Measurements from ENCODE around the gene RESF1. TPM values are rescaled to one million over a fixed set of nuclear protein-coding genes. Genes with fewer than 3 reads are reported as not detected.

The RESF1 gene, protein sequence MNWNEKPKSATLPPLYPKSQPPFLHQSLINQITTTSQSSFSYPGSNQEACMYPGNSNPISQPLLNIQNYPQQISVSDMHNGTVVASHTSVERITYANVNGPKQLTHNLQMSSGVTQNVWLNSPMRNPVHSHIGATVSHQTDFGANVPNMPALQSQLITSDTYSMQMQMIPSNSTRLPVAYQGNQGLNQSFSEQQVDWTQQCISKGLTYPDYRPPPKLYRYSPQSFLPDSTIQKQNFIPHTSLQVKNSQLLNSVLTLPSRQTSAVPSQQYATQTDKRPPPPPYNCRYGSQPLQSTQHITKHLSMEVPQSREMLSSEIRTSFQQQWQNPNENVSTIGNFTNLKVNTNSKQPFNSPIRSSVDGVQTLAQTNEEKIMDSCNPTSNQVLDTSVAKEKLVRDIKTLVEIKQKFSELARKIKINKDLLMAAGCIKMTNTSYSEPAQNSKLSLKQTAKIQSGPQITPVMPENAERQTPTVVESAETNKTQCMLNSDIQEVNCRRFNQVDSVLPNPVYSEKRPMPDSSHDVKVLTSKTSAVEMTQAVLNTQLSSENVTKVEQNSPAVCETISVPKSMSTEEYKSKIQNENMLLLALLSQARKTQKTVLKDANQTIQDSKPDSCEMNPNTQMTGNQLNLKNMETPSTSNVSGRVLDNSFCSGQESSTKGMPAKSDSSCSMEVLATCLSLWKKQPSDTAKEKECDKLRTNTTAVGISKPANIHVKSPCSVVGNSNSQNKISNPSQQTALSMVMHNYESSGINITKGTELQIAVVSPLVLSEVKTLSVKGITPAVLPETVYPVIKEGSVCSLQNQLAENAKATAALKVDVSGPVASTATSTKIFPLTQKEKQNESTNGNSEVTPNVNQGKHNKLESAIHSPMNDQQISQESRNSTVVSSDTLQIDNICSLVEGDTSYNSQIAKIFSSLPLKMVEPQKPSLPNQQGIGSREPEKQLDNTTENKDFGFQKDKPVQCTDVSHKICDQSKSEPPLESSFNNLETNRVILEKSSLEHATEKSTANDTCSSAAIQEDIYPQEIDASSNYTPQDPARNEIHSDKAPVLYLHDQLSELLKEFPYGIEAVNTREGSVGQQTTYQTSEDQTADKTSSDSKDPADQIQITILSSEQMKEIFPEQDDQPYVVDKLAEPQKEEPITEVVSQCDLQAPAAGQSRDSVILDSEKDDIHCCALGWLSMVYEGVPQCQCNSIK (N-terminal part only)
- polyA plus RNA-seq (2012; ENCODE audit: missing spikeins), result 36.4 TPM

DNA sequence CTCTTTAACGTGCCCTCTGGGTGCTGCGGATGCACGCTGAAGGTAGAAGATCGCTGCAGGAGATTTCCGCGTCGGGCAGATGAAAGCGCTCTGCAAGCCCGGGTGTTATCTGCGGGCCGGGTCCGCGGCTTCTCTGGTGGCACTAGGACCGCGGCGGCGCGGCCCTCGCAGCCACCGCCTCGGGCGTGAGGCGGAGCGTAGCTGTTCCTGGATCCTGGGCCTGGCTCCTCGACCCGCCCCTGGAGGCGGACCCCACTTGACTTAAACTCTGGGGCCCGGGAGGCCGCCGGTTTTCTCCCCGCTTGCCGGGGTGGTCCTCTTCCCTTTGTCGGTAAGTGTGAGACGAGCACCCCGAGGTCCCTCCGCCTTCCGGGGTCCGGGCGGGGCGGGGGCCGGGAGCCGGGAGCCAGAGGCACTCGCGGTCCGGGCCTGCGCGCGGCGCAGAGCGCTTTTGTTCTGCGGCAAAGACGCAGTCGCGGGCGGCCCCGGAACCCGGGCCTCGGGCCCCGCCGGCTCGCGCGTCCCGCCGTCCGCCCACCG lies at the start of gene RESF1:
Gene RESF1, plus strand, starts transcription at position 255 of the 540 bp plus-strand sequence. CDS start 21,541 bp downstream, outside the sequence.
- TF ChIP-seq POLR2A (IDR thresholded peaks at IDR 0.05; ENCODE audit: low read depth, low read length) (peak; percentile 78; the same call in 1 of the 2 replicates), TAF1 (IDR thresholded peaks at IDR 0.05; ENCODE audit: borderline replicate concordance, low read depth, low read length) (peak; percentile 65), POLR2AphosphoS5 (IDR thresholded peaks at IDR 0.05; ENCODE audit: low read depth, low read length) (peak; percentile 72; the same call in 1 of the 2 replicates)
- FAIRE-seq (peak; percentile 95), DNase-seq (ENCODE audit: insufficient read length) (peak; percentile 77)

DNA sequence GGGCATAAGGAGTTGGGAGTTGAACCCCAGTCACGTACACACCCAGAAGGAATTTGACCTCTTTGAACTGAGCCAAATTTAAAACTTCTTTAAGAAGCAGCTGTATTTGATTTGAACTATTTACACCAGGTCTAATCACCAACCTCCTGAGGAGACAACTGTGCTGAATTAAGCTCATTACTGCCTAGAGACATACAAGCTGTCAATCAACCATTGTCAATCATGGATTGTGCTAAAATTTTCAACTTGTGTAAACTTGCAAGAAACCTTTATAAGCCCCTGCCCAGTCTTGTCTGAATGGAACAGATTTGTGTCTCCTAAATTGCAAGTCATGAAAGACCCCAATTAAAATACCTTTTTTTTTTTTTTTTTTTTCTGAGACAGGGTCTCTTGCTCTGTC lies 44.3 kb upstream of the RESF1 start:
- TF ChIP-seq TAF1 (IDR thresholded peaks at IDR 0.05; ENCODE audit: borderline replicate concordance, low read depth, low read length), result no peak
- TF ChIP-seq POLR2A (IDR thresholded peaks at IDR 0.05; ENCODE audit: low read depth, low read length), result no peak
- no peak for TF ChIP-seq POLR2AphosphoS5 (IDR thresholded peaks at IDR 0.05; ENCODE audit: low read depth, low read length)
- DNase-seq (ENCODE audit: insufficient read length) (no peak), FAIRE-seq (no peak)

DNA sequence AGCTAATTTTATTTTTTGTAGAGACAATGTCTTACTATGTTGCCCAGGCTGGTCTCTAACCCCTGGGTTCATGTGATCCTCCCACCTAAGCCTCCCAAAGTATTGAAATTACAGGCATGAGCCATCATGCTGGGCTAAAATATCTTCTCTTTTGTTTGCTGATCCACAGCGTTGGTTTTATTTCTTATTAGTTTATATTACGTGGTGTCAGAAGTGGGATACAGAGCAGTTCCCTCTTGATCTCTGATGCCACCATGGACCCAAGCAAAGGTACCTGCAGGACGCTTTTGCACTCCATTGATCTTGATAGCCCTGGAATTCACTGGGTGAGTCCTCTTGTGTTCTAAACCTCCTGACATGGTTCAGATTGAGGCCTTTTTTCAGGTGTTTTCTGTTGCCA lies 43.8 kb upstream of the RESF1 start:
- TF ChIP-seq POLR2AphosphoS5 (IDR thresholded peaks at IDR 0.05; ENCODE audit: low read depth, low read length) (no peak), TAF1 (IDR thresholded peaks at IDR 0.05; ENCODE audit: borderline replicate concordance, low read depth, low read length) (no peak), POLR2A (IDR thresholded peaks at IDR 0.05; ENCODE audit: low read depth, low read length) (no peak)
- DNase-seq (ENCODE audit: insufficient read length) (no peak), FAIRE-seq (no peak)

DNA sequence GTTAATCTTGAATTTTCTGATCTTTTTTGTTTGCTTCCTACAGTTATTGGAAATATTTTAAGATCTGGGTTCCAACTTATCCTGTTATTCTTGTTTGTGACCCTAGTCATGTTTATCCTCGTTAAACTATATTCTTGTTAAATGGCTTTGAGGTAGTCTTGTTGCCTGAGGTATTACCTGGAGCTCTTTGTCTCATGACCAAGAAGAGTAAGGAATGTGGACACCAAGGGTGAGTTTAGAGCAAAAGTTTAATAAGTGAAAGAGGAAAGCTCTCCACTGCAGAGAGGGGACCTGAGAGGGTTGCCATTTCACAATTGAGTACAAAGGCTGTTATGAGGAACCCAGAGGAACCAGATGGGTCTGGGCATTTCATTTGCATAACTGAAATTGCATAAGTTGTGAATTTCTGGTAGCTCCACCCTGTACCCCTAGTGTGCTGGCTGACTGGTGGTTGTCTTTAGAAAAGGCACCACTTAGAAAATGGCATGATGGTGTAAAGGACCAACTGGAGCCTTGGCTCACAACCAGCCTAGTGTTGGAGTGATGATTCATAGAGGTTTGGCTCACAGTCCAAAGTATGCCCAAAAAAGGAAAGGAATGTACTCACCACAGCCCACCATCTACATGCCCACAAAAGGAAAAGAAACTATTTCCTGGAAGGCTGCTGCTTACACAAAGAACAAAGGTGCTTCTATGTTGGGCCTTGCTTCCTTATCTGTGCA lies 36.7 kb upstream of the RESF1 start:
- no peak for TF ChIP-seq POLR2A (IDR thresholded peaks at IDR 0.05; ENCODE audit: low read depth, low read length)
- TF ChIP-seq POLR2AphosphoS5 (IDR thresholded peaks at IDR 0.05; ENCODE audit: low read depth, low read length), result no peak
- FAIRE-seq, result no peak
- DNase-seq (ENCODE audit: insufficient read length), result no peak

DNA sequence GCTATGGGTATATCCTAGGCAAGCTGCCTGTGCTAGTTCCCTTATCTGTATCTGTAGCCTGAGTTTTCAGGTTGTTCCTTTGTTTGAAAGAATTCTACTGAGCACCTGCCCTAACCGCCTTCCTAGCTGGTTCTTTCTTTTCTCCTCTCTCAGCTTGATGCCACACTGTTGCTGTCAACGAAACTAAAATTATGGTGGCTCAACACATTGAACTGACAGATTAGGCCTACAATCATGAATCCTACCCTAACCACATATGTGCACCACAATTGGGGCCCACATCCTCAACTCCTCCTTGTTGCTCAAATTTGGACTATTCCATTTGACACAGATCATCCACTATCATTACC lies 36.2 kb upstream of the RESF1 start:
- FAIRE-seq, result no peak
- TF ChIP-seq TAF1 (IDR thresholded peaks at IDR 0.05; ENCODE audit: borderline replicate concordance, low read depth, low read length) (no peak), POLR2AphosphoS5 (IDR thresholded peaks at IDR 0.05; ENCODE audit: low read depth, low read length) (no peak), POLR2A (IDR thresholded peaks at IDR 0.05; ENCODE audit: low read depth, low read length) (no peak)
- no peak for DNase-seq (ENCODE audit: insufficient read length)

DNA sequence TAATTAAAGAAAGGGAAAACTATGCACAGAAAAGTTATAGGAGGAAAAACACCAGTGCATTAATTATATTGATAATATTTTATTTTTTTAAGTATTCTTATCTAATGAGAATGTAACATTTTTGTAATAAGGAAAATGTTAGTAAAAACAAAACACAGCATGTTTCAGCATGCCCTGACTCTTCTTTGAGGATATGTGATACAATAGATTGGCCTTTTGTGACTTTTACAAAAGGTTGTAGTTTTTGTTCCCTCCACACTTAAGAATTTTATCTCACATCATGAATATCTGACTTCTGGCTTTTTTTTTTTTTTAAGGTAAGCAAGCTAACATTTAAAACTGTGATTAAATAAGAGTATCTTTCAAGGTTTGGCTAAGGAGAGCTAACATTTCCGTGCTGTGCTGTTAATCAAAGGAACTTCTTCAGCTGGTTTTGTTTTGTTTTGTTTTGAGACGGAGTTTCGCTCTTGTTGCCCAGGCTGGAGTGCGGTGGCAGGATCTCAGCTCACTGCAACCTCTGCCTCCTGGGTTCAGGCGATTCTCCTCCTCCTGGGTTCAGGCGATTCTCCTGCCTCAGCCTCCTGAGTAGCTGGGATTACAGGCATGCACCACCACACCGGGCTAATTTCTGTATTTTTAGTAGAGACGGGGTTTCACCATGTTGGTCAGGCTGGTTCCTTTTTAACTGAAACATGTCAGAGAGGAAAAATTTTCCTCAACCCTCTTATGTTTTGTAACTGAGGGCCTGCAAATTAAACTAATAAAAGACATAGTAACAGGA lies 30.8 kb upstream of the RESF1 start:
- DNase-seq (ENCODE audit: insufficient read length) (no peak), FAIRE-seq (no peak)
- no peak for TF ChIP-seq TAF1 (IDR thresholded peaks at IDR 0.05; ENCODE audit: borderline replicate concordance, low read depth, low read length)
- TF ChIP-seq POLR2A (IDR thresholded peaks at IDR 0.05; ENCODE audit: low read depth, low read length), result no peak
- TF ChIP-seq POLR2AphosphoS5 (IDR thresholded peaks at IDR 0.05; ENCODE audit: low read depth, low read length), result no peak

DNA sequence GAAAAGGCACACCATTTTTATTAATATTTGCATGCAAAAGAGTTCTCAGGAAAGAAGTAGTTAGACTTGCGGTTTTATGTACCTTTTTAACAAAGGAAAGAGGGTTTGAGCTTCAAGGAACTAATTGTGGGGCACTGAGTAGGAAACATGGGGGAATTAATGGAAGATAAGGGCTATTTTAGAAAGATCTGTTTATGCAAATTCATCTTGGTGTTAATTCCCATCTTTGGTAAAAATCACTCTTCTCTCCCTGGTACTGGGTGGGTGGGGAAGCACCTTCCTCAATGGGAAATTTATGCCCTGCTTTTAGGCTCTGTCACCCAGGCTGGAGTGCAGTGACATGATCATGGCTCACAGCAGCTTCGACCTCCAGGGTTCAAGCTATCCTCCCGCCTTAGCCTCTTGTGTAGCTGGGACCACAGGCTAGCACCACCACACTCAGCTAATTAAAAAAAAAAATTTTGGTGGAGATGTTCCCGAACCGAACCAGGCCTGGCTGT lies 30.1 kb upstream of the RESF1 start:
- FAIRE-seq (peak; percentile 71), DNase-seq (ENCODE audit: insufficient read length) (no peak)
- TF ChIP-seq TAF1 (IDR thresholded peaks at IDR 0.05; ENCODE audit: borderline replicate concordance, low read depth, low read length), result no peak
- TF ChIP-seq POLR2AphosphoS5 (IDR thresholded peaks at IDR 0.05; ENCODE audit: low read depth, low read length), result no peak
- TF ChIP-seq POLR2A (IDR thresholded peaks at IDR 0.05; ENCODE audit: low read depth, low read length), result no peak

DNA sequence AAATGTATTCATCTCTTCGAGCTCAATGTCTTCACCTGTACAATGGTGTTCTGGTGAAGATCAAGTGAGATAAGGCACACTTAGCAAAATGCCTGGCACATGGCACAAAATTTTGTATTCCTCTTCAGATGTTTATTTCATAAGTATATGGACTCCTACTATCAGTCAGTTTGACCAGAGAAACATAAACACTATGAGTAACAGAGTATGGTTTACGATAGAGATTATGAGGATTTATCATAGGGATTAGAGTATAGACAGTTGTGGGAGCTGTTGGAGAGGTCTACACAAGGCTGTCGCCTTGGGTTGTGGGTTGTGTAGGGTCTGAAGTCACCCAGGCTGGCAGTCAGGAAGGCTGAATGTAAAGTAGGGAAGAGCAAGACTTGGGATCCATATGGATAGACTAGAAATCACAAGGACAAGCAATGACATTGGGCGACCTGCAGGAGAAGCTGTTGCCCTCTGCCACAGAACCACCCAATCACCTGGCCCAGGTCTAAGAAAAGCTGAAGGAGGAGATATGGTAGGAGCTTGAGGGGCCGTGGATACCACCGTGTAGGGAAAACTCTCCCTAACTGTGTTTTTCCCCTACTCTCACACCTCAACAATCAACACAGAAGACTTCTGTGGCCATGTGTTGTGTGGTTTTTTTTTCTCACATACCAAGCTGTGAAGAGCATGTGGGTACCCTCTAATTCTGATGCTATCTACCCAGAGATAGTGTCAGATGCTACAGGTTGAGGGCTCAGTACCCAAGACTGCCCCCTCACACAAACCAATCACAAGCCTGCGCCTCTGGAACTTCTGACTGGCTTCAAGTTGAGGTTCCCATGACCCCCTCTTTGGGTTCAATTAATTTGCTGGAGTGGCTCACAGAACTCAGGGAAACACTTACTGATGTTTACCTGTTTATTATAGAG lies 27.2 kb upstream of the RESF1 start:
- FAIRE-seq (no peak), DNase-seq (ENCODE audit: insufficient read length) (no peak)
- TF ChIP-seq TAF1 (IDR thresholded peaks at IDR 0.05; ENCODE audit: borderline replicate concordance, low read depth, low read length), result no peak
- TF ChIP-seq POLR2A (IDR thresholded peaks at IDR 0.05; ENCODE audit: low read depth, low read length), result no peak
- no peak for TF ChIP-seq POLR2AphosphoS5 (IDR thresholded peaks at IDR 0.05; ENCODE audit: low read depth, low read length)

DNA sequence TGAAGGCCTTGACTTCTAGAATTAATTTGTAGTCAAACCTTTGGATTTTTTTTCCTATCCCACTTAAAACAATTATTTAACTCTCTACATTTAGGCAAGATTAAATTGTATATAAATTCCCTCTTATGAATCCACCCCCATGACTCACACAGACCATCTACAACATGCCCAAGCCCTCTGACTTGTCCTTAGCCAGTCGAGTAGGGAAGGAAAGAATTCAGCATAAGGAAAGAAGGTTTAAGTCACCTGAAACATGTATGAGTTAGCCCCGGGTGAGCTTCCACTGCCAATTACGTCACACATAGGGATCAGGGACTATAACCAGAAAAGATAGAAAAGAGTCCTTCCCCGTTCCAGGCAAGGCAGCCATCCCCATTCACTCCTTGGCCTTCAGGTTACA lies 14.9 kb upstream of the RESF1 start:
- TF ChIP-seq TAF1 (IDR thresholded peaks at IDR 0.05; ENCODE audit: borderline replicate concordance, low read depth, low read length), result no peak
- TF ChIP-seq POLR2A (IDR thresholded peaks at IDR 0.05; ENCODE audit: low read depth, low read length), result no peak
- no peak for TF ChIP-seq POLR2AphosphoS5 (IDR thresholded peaks at IDR 0.05; ENCODE audit: low read depth, low read length)
- FAIRE-seq, result no peak
- DNase-seq (ENCODE audit: insufficient read length), result no peak

Measured in GM12892 (cell line).